Dendritic cell treated with granulocyte-macrophage colony-stimulating factor and Interleukin-4, amounts not matched to agents 40 ng/mL and 50 ng/mL, for 4 days (primary cell): ENCODE measurements around the gene KMT2C.
A peak's percentile ranks its signal among the peaks of the same experiment; 100 is the strongest.
"Not testable (repeated sequence)": the region's sequence is repeated elsewhere in the genome, so short reads cannot be mapped to it uniquely, and the experiment has no call there.

Experiments used
- H3K27ac Mint-ChIP-seq: one replicate; pipeline ENCODE4 v1.8.0; 2022; ENCODE audit warnings: mild to moderate bottlenecking, mixed read lengths
- H3K27me3 Mint-ChIP-seq: one replicate; pipeline ENCODE4 v1.8.0; 2022; ENCODE audit warnings: mild to moderate bottlenecking, mixed read lengths
- H3K36me3 Mint-ChIP-seq: one replicate; pipeline ENCODE4 v1.8.0; 2022; ENCODE audit warnings: low read depth, mixed read lengths
- H3K4me1 Mint-ChIP-seq: one replicate; pipeline ENCODE4 v1.8.0; 2022; ENCODE audit warnings: low read depth, mixed read lengths
- H3K4me3 Mint-ChIP-seq: one replicate; pipeline ENCODE4 v1.8.0; 2022; ENCODE audit warnings: mild to moderate bottlenecking, moderate library complexity, mixed read lengths
- H3K9me3 Mint-ChIP-seq: one replicate; pipeline ENCODE4 v1.8.0; 2022; ENCODE audit warnings: mixed read lengths
- intact Hi-C: fragments of 100-400 bp; cut with micrococcal nuclease; formaldehyde crosslinking; loops from one replicate; pipeline ENCODE4 v1.15.0; 2022

The KMT2C gene

GRCh38 chr7:152313831-152314604, 121.8 kb downstream of the KMT2C start:
- H3K27me3 Mint-ChIP-seq, result no peaks in the 10 kb centered on the region
- intact Hi-C loops, result no loop called here
- H3K36me3 Mint-ChIP-seq, result peaks cover 45% of the 10 kb centered on the region
- no peaks in the 10 kb centered on the region for H3K9me3 Mint-ChIP-seq
- H3K4me3 Mint-ChIP-seq, result peak overlapping the region; percentile 9
- peak overlapping the region; percentile 60 for H3K27ac Mint-ChIP-seq
- H3K4me1 Mint-ChIP-seq, result peaks cover 35% of the 10 kb centered on the region

GRCh38 chr7:152313217-152313616, 122.6 kb downstream of the KMT2C start:
- Mint-ChIP-seq H3K4me1 (peaks cover 35% of the 10 kb centered on the region), H3K27ac (no peak overlapping the region), H3K4me3 (no peak overlapping the region), H3K36me3 (peaks cover 52% of the 10 kb centered on the region), H3K27me3 (no peaks in the 10 kb centered on the region), H3K9me3 (no peaks in the 10 kb centered on the region)
- intact Hi-C loops, result no loop called here

GRCh38 chr7:152312316-152312715, 123.5 kb downstream of the KMT2C start:
- Mint-ChIP-seq H3K4me3 (no peak overlapping the region), H3K36me3 (peaks cover 56% of the 10 kb centered on the region), H3K27me3 (no peaks in the 10 kb centered on the region), H3K27ac (no peak overlapping the region), H3K4me1 (peaks cover 30% of the 10 kb centered on the region), H3K9me3 (peaks cover under 1% of the 10 kb centered on the region)
- intact Hi-C loops, result no loop called here

- Mint-ChIP-seq H3K4me1 (peaks cover 12% of the 10 kb centered on the region), H3K27ac (no peak overlapping the region), H3K27me3 (no peaks in the 10 kb centered on the region), H3K36me3 (peaks cover 86% of the 10 kb centered on the region), H3K9me3 (peaks cover 8% of the 10 kb centered on the region), H3K4me3 (no peak overlapping the region)
- intact Hi-C loops, result no loop called here
These were observed 127.9 kb downstream of the KMT2C start for GRCh38 chr7:152307902-152308301.

- H3K27me3 Mint-ChIP-seq, H3K9me3 Mint-ChIP-seq, H3K27ac Mint-ChIP-seq, intact Hi-C loops, H3K4me3 Mint-ChIP-seq, H3K4me1 Mint-ChIP-seq: not testable (repeated sequence)
- peaks cover 86% of the 10 kb centered on the region for H3K36me3 Mint-ChIP-seq
These were observed 136.2 kb downstream of the KMT2C start for GRCh38 chr7:152299542-152300143.

- intact Hi-C loops, result no loop called here
- no peak overlapping the region for H3K27ac Mint-ChIP-seq
- no peaks in the 10 kb centered on the region for H3K27me3 Mint-ChIP-seq
- peaks cover 79% of the 10 kb centered on the region for H3K36me3 Mint-ChIP-seq
- peaks cover 6% of the 10 kb centered on the region for H3K4me1 Mint-ChIP-seq
- H3K4me3 Mint-ChIP-seq, result no peak overlapping the region
- no peaks in the 10 kb centered on the region for H3K9me3 Mint-ChIP-seq
These were observed 142.9 kb downstream of the KMT2C start for GRCh38 chr7:152292897-152293296.

- H3K36me3 Mint-ChIP-seq, result peaks cover 36% of the 10 kb centered on the region
- intact Hi-C loops, H3K27ac Mint-ChIP-seq, H3K9me3 Mint-ChIP-seq, H3K27me3 Mint-ChIP-seq, H3K4me3 Mint-ChIP-seq, H3K4me1 Mint-ChIP-seq: not testable (repeated sequence)
These were observed 148.8 kb downstream of the KMT2C start for GRCh38 chr7:152286972-152287371.

GRCh38 chr7:152286219-152286618, 149.6 kb downstream of the KMT2C start:
- H3K9me3 Mint-ChIP-seq, H3K27me3 Mint-ChIP-seq: not testable (repeated sequence)
- peaks cover 36% of the 10 kb centered on the region for H3K36me3 Mint-ChIP-seq

GRCh38 chr7:152284998-152285397, 150.8 kb downstream of the KMT2C start:
- H3K27ac Mint-ChIP-seq, intact Hi-C loops, H3K4me1 Mint-ChIP-seq, H3K9me3 Mint-ChIP-seq, H3K4me3 Mint-ChIP-seq, H3K27me3 Mint-ChIP-seq: not testable (repeated sequence)
- H3K36me3 Mint-ChIP-seq, result peaks cover 30% of the 10 kb centered on the region

More at GRCh38 chr7:152286219-152286618, 149.6 kb downstream of the KMT2C start:
- H3K4me1 Mint-ChIP-seq, H3K27ac Mint-ChIP-seq, H3K4me3 Mint-ChIP-seq, intact Hi-C loops: not testable (repeated sequence)

GRCh38 chr7:152277687-152278086, 158.1 kb downstream of the KMT2C start:
- H3K9me3 Mint-ChIP-seq, H3K27me3 Mint-ChIP-seq, H3K27ac Mint-ChIP-seq, H3K4me3 Mint-ChIP-seq, intact Hi-C loops, H3K4me1 Mint-ChIP-seq: not testable (repeated sequence)
- peaks cover 12% of the 10 kb centered on the region for H3K36me3 Mint-ChIP-seq

GRCh38 chr7:152270427-152270826, 165.4 kb downstream of the KMT2C start:
- H3K4me1 Mint-ChIP-seq, H3K27ac Mint-ChIP-seq, H3K27me3 Mint-ChIP-seq, H3K4me3 Mint-ChIP-seq, H3K9me3 Mint-ChIP-seq, intact Hi-C loops: not testable (repeated sequence)
- peaks cover 65% of the 10 kb centered on the region for H3K36me3 Mint-ChIP-seq

- H3K36me3 Mint-ChIP-seq, result peaks cover 68% of the 10 kb centered on the region
- intact Hi-C loops, H3K4me3 Mint-ChIP-seq, H3K27me3 Mint-ChIP-seq, H3K9me3 Mint-ChIP-seq, H3K4me1 Mint-ChIP-seq, H3K27ac Mint-ChIP-seq: not testable (repeated sequence)
These were observed 168.9 kb downstream of the KMT2C start for GRCh38 chr7:152266859-152267258.

- H3K4me3 Mint-ChIP-seq, H3K9me3 Mint-ChIP-seq, intact Hi-C loops, H3K27ac Mint-ChIP-seq, H3K4me1 Mint-ChIP-seq, H3K27me3 Mint-ChIP-seq: not testable (repeated sequence)
- H3K36me3 Mint-ChIP-seq, result peaks cover 61% of the 10 kb centered on the region
These were observed 170.9 kb downstream of the KMT2C start for GRCh38 chr7:152264915-152265314.

- H3K9me3 Mint-ChIP-seq, H3K27ac Mint-ChIP-seq, intact Hi-C loops, H3K4me3 Mint-ChIP-seq, H3K4me1 Mint-ChIP-seq, H3K27me3 Mint-ChIP-seq: not testable (repeated sequence)
- peaks cover 65% of the 10 kb centered on the region for H3K36me3 Mint-ChIP-seq
These were observed 173.7 kb downstream of the KMT2C start for GRCh38 chr7:152262146-152262545.

- H3K27ac Mint-ChIP-seq, H3K4me3 Mint-ChIP-seq, H3K9me3 Mint-ChIP-seq, intact Hi-C loops, H3K27me3 Mint-ChIP-seq, H3K4me1 Mint-ChIP-seq: not testable (repeated sequence)
- H3K36me3 Mint-ChIP-seq, result peaks cover 82% of the 10 kb centered on the region
These were observed 176.2 kb downstream of the KMT2C start for GRCh38 chr7:152259645-152260044.
